Testis (tissue), 3 donors: ENCODE measurements around the gene ZNF26. TPM values are rescaled to one million over a fixed set of nuclear protein-coding genes. Genes with fewer than 3 reads are reported as not detected.

Source experiments
- DNase-seq: peaks from one replicate; pipeline ENCODE4 v3.0.0-alpha.2; 2019
- H3K27ac ChIP-seq, 2 donors: fragments of 200-600 bp; sonication (generic); one replicate each; pipeline ENCODE4 v1.5.1; 2019
- H3K27me3 ChIP-seq: fragments of 200-600 bp; sonication (generic); one replicate; pipeline ENCODE4 v1.5.1; 2019
- H3K36me3 ChIP-seq: fragments of 200-600 bp; sonication (generic); one replicate; pipeline ENCODE4 v1.5.1; 2017; ENCODE audit warnings: low read depth; ENCODE audit errors: missing control alignments
- H3K4me1 ChIP-seq: fragments of 200-600 bp; sonication (generic); one replicate; pipeline ENCODE4 v1.5.1; 2019
- H3K4me3 ChIP-seq, 2 donors: fragments of 200-600 bp; sonication (generic); one replicate each; pipeline ENCODE4 v1.5.1; 2017 to 2019
- H3K9me3 ChIP-seq: fragments of 200-600 bp; sonication (generic); one replicate; pipeline ENCODE4 v1.5.1; 2017
- POLR2A ChIP-seq: fragments of 450-650 bp; IDR thresholded peaks from one replicate; pipeline ENCODE4 v1.6.1; 2017; ENCODE audit warnings: antibody characterized with exemption, mild to moderate bottlenecking, moderate library complexity
- WGBS, 2 donors: methylation state at CpG; one replicate each; pipeline ENCODE4 v1.1.5; 2018; 5-methylcytosine and 5-hydroxymethylcytosine counted together
- intact Hi-C: fragments of 100-400 bp; cut with DNase I; formaldehyde crosslinking; loops from one replicate; pipeline ENCODE4 v1.15.1; 2023; ENCODE audit warnings: low total_unique reads
- polyA plus RNA-seq: library from polyadenylated mRNA; stranded (reverse); fragments of 350-450 nt; fragmentation: Illumina TruSeq; extraction: RNeasy Lipid Tissue Mini Kit (QIAGEN cat#74804); gene quantifications from one replicate; pipeline ENCODE4 v1.2.3, GENCODE V29; 2014; ENCODE audit warnings: low read depth, low replicate concordance; ENCODE audit not compliant: insufficient read depth
- total RNA-seq, 2 donors: library from RNA; depleted of rRNA; stranded (reverse); fragments of >200 nt; gene quantifications; one replicate each; pipeline ENCODE4 v1.2.3, GENCODE V29; 2016
- TF ChIP-seq, protein P1 (sequence below), 3 experiments: fragments of 450-650 bp in 2 of 3; fragments of 200-600 bp in 1 of 3; sonication (generic) in 1 of 3; IDR thresholded peaks; one replicate each; pipeline ENCODE4 v1.5.1; 2016 to 2019; ENCODE audit warnings: antibody characterized with exemption in 3 of 3, mild to moderate bottlenecking in 2 of 3, moderate library complexity in 1 of 3

Gene ZNF26
- total and polyA plus RNA-seq, 3 donors from 2014 or later: 6.0 to 26.9 (median 24.2) TPM

DNA sequence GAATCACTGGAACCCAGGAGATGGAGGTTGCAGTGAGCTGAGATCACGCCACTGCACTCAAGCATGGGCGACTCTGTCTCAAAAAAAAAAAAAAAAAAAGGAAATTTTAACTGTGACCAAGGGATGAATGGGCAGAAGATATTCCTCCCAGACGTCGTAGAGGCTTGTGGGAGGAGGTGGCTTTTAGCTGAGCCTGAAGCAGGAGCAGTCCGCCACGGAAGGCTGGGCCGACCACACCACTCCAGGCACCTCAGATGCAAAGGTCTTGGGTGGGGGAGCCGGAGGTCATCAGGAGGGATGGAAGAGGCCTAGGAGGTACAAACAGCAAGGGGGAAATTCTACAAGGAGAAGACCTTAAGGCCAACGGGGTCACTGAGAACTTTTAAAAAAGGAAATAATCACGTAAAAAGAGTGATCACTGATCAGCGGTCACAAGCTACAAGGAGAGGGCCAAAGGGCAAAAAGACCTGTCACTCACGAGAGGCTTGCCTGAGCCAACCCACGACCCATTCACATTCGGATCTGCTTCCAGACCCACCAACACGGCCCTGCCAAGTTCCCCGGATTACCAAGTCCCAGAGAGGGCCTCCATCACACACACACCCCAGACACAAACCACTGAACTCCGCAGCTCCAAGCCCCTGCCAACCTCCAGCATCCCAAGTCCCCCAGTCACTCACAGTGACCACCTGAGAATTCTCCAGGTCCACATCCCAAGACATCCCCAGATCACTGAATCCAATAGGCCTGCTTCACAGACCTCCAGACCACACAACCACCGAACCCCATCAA is 33.6 kb upstream of the ZNF26 start:
- no peak for DNase-seq
- Histone ChIP-seq H3K4me3 (no peak overlapping the region), H3K4me1 (peaks cover 6% of the 10 kb centered on the region), H3K27me3 (no peaks in the 10 kb centered on the region), H3K27ac (no peak overlapping the region), H3K36me3 (no peaks in the 10 kb centered on the region), H3K9me3 (no peaks in the 10 kb centered on the region)
- intact Hi-C loops: no loop called here
- no peak for TF ChIP-seq POLR2A
- TF ChIP-seq, protein P1, sequence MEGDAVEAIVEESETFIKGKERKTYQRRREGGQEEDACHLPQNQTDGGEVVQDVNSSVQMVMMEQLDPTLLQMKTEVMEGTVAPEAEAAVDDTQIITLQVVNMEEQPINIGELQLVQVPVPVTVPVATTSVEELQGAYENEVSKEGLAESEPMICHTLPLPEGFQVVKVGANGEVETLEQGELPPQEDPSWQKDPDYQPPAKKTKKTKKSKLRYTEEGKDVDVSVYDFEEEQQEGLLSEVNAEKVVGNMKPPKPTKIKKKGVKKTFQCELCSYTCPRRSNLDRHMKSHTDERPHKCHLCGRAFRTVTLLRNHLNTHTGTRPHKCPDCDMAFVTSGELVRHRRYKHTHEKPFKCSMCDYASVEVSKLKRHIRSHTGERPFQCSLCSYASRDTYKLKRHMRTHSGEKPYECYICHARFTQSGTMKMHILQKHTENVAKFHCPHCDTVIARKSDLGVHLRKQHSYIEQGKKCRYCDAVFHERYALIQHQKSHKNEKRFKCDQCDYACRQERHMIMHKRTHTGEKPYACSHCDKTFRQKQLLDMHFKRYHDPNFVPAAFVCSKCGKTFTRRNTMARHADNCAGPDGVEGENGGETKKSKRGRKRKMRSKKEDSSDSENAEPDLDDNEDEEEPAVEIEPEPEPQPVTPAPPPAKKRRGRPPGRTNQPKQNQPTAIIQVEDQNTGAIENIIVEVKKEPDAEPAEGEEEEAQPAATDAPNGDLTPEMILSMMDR (IDR thresholded peaks at IDR 0.05): no peak
- 93 to 94% methylated on average over 18 of the region's 18 CpGs for WGBS, 2 donors

GRCh38 chr12:132953163-132953425 is 33.1 kb upstream of the ZNF26 start:
- TF ChIP-seq, protein P1 (IDR thresholded peaks at IDR 0.05): no peak
- no peak for TF ChIP-seq POLR2A
- Histone ChIP-seq H3K9me3 (no peaks in the 10 kb centered on the region), H3K27me3 (no peaks in the 10 kb centered on the region), H3K4me1 (peaks cover 6% of the 10 kb centered on the region), H3K27ac (no peak overlapping the region), H3K36me3 (no peaks in the 10 kb centered on the region), H3K4me3 (no peak overlapping the region)
- WGBS, 2 donors: 94 to 96% methylated on average over 2 of the region's 2 CpGs
- DNase-seq: no peak
- intact Hi-C loops: no loop called here

DNA sequence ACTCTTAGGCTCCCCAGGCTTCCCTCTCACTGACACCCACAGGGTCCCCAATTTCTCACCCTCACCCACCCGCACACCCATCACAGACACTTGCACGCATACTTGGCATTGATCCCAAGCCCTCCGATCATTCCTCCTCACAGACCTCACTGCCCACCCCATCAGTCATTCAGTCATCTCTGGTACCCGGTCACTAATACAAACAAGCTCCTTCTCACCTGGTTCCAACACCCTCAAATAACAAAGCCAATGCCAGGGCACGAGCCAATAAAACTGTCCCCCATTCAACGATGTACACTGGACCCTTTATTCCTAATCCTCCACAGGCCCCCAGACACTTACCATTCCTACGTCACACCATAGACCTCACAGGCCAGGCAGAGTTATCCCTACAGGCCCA is 32.4 kb upstream of the ZNF26 start:
- no peak for DNase-seq
- H3K36me3 ChIP-seq: no peaks in the 10 kb centered on the region
- no peaks in the 10 kb centered on the region for H3K27me3 ChIP-seq
- H3K4me1 ChIP-seq: peaks cover 6% of the 10 kb centered on the region
- TF ChIP-seq, protein P1 (IDR thresholded peaks at IDR 0.05): no peak
- no peak for TF ChIP-seq POLR2A
- H3K9me3 ChIP-seq: no peaks in the 10 kb centered on the region
- no peak overlapping the region for H3K4me3 ChIP-seq
- intact Hi-C loops: no loop called here
- WGBS, 2 donors: 83 to 87% methylated on average over 7 of the region's 7 CpGs
- no peak overlapping the region for H3K27ac ChIP-seq

DNA sequence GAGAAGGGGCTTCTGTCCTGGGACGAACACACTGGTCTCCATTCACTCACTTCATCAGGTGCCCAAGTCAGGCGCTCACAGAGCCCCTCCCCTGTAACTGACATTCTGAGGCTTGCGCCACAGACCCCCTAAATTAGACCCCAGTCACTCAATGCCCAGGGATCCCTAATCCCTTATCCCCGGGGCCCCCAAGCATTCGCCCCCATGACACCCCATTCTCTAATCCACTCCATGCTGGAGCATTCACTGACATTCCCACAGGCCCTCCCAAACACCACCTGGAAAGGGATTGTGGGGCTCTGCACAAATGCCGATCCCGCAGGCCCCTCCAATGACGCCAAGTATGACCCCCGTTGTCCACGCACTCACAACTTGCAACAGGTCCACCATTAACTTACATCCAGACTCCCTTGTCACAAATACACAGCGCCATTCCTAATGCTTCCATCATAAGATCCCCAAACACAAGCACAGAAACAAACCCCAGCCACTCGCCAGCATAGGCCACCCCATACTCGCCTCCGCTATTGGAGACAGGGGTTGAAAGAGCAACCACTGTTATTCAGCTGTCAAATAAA is 31.6 kb upstream of the ZNF26 start:
- TF ChIP-seq POLR2A: no peak
- TF ChIP-seq, protein P1 (IDR thresholded peaks at IDR 0.05): no peak
- H3K9me3 ChIP-seq: no peaks in the 10 kb centered on the region
- peak overlapping the region in 1 of 2 donors; percentile 96 for H3K27ac ChIP-seq
- peaks cover 6% of the 10 kb centered on the region for H3K4me1 ChIP-seq
- H3K27me3 ChIP-seq: no peaks in the 10 kb centered on the region
- 56 to 88% methylated on average over 14 of the region's 14 CpGs for WGBS, 2 donors
- H3K36me3 ChIP-seq: no peaks in the 10 kb centered on the region
- DNase-seq: no peak
- intact Hi-C loops: no loop called here
- peak overlapping the region; percentile 89 to 95 for H3K4me3 ChIP-seq
